ENCODE data around the gene SIGLECL1.

The SIGLECL1 gene

DNA sequence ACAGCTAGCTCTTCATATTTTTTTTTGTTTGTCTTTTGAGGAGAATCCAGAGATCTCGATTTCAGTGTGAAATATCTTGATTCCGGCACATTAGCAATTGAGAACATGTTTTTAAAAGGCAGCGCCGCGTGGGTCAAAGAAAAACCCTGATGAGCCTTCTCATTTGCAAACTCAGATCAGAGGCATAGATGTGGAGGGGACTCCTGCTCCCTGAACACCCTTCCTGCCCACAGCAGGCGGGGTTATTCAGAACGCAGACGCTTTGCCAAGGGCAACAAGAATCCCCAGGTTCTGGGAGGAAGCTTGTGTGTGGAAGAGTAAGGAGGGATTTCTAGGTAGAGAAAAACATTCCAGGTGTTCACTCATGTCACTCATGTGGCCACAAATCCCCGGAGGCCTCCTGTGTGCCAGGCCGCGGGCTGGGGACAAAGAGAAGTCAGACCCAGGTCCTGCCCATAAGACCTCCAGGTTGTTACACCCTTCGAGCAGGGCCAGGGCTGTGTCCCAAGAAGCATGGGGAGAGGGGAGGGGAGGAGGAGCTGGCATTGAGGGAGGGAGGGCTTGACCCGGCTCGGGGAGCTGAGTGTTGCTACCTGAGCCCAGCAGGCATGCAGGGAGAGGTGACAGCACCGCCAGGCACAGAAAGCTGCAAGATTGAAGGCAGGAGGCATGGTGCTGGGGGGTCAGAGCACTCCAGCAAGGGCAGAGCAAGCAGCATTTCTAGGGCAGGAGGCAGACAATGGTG is 44.7 kb downstream of the SIGLECL1 start:
- DNase-seq (ENCODE audit: low read depth), result no peak

- DNase-seq (ENCODE audit: low read depth), result no peak
These were observed 45.6 kb downstream of the SIGLECL1 start for GRCh38 chr19:51296336-51297093.

- no peak for DNase-seq (ENCODE audit: low read depth)
These were observed 46.5 kb downstream of the SIGLECL1 start for GRCh38 chr19:51297406-51297805.

DNA sequence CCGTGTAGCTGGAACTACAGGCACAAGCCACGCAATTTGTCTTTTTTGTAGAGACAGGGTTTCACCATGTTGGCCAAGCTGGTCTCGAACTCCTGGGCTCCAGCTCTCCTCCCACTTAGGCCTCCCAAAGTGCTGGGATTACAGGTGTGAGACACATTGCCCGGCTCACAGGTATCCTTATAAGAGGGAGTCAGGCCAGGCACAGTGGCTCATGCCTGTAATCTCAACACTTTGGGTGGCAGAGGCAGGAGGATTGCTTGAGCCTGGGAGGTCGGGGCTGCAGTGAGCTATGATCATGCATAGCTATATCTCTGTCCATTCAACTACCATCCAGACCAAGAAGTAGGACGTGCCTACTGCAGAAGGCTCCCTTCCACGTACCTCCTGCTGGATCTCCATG is 50.4 kb downstream of the SIGLECL1 start:
- DNase-seq (ENCODE audit: low read depth), result no peak

- no peak for DNase-seq (ENCODE audit: low read depth)
These were observed 54.6 kb downstream of the SIGLECL1 start for GRCh38 chr19:51305479-51305878.

DNA sequence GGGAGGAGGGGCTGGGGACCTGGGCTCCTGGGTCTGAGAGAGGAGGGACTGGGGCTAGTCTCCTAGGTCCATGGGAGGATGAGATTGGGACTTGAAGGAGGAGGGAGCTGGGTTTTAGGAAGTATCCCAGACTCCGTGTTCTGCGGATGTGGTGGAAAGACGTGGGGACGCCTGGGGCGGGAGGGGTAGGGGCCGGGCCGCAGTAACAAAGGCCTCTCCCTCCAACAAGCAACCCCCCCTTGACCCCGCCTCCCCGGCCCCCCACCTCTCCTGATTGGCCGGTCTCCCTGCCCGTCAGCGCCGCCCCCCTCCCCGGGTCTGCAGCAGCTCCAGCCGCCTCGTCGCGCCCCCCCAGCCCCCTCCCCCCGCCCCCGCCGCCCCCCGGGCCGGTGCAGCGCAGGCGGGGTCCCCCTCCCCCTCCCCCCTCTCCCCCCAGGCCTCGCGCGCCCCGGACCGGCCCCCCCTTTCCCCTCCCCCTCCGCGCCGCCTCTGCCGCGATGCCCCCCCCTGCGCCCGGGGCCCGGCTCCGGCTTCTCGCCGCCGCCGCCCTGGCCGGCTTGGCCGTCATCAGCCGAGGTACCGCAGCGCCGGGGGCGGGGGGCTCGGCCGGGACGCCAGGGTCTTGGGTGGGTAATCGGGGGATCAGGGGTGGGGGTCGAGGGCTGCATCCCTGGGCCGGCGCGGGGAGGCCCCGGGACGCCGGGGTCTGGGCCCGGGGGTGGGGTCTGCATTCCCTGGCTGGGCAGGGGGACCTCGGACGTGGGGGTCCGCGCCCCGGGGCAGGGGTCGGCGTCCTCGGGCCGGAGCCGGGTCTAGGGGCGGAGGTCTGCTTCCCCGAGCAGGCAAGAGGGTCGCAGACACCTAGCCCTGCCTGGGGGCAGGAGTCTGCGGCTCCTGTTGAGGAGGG is 60.7 kb downstream of the SIGLECL1 start, which contains the start of gene IGLON5:
Gene IGLON5 (plus strand): TSS at position 294 of the 907 bp plus-strand sequence. CDS start 204 bp downstream, at position 498.
- DNase-seq (ENCODE audit: low read depth), result no peak

DNA sequence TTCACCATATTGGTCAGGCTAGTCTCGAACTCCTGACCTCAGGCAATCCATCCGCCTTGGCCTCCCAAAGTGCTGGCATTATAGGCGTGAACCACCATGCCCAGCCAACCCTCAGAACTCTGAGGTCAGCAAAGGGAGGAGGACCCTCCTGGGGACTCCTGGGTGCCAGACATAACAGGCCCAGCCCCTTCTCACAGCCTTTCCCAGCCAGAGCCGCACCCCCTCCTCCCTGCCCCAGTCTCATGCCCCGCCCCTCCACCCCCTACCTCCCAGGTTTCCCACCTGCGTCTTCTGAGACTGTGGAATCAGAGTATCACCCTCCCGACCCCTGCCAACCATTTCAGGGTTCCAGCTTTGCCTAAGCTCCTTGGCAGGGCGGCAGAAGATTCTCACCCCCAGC is 65.8 kb downstream of the SIGLECL1 start:
- DNase-seq (ENCODE audit: low read depth), result no peak

GRCh38 chr19:51317376-51317775 is 66.5 kb downstream of the SIGLECL1 start:
- DNase-seq (ENCODE audit: low read depth), result peak; percentile 54

DNA sequence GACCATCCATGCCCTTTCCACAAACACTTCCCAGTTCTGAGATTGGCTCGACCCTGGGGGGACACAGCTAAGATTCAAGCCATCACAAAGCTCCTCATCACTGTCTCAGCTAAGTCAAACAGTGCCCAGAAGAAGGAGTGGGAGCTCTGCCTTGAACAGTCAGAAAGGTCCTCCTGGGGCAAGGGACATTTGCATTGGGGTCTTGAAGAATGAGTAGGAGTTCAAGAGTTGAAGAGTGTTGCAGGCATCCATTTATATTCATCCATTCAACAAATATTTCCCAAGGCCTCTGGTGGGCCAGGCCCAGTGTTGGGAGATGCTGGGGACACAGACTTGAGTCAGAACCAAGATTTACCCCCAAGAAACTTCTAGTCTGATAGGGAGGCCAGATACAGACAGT is 67.1 kb downstream of the SIGLECL1 start:
- DNase-seq (ENCODE audit: low read depth), result no peak
